ENCODE measurements around the gene ST6GAL1.

ST6GAL1 gene

GRCh38 chr3:187061748-187062147 lies 131.4 kb downstream of the ST6GAL1 start:
- H3K9ac ChIP-seq, result no peak overlapping the region
- no peaks in the 10 kb centered on the region for H4K20me1 ChIP-seq (ENCODE audit: insufficient read depth)
- no peak overlapping the region for H2AFZ ChIP-seq (ENCODE audit: low read depth)
- no peaks in the 10 kb centered on the region for H3K79me2 ChIP-seq (ENCODE audit: insufficient read depth, low read depth)
- H3K4me2 ChIP-seq, result 0 out of 2 replicates have a peak overlapping the region, but pooled peaks have one; percentile 13
- H3K4me1 ChIP-seq (ENCODE audit: low read depth, poor library complexity, severe bottlenecking), result peaks cover 60% of the 10 kb centered on the region
- TF ChIP-seq CTCF (conservative IDR thresholded peaks at IDR 0.05; ENCODE audit: low read depth, low read length), result no peak
- H3K4me3 ChIP-seq (IDR thresholded peaks at IDR 0.05; ENCODE audit: insufficient read depth, low read depth, low read length), result no peak overlapping the region
- H3K27ac ChIP-seq, result no peak overlapping the region
- no peaks in the 10 kb centered on the region for H3K27me3 ChIP-seq (ENCODE audit: insufficient read depth, low read depth)
- no peaks in the 10 kb centered on the region for H3K36me3 ChIP-seq (ENCODE audit: insufficient read depth)

GRCh38 chr3:187062526-187063177 lies 132.3 kb downstream of the ST6GAL1 start:
- Histone ChIP-seq H3K4me1 (ENCODE audit: low read depth, poor library complexity, severe bottlenecking) (peaks cover 61% of the 10 kb centered on the region), H3K9ac (no peak overlapping the region)

GRCh38 chr3:187063286-187064121 lies 133.2 kb downstream of the ST6GAL1 start:
- Histone ChIP-seq H3K9ac (no peak overlapping the region), H3K4me1 (ENCODE audit: low read depth, poor library complexity, severe bottlenecking) (peaks cover 61% of the 10 kb centered on the region), H3K27me3 (ENCODE audit: insufficient read depth, low read depth) (no peaks in the 10 kb centered on the region), H3K79me2 (ENCODE audit: insufficient read depth, low read depth) (no peaks in the 10 kb centered on the region), H4K20me1 (ENCODE audit: insufficient read depth) (no peaks in the 10 kb centered on the region), H3K27ac (no peak overlapping the region), H2AFZ (ENCODE audit: low read depth) (no peak overlapping the region), H3K36me3 (ENCODE audit: insufficient read depth) (no peaks in the 10 kb centered on the region), H3K4me2 (peak overlapping the region; percentile 24; the same call in 1 of the 2 replicates), H3K4me3 (IDR thresholded peaks at IDR 0.05; ENCODE audit: insufficient read depth, low read depth, low read length) (no peak overlapping the region)
- TF ChIP-seq CTCF (conservative IDR thresholded peaks at IDR 0.05; ENCODE audit: low read depth, low read length), result no peak

More at GRCh38 chr3:187062526-187063177, 132.3 kb downstream of the ST6GAL1 start:
- 0 out of 2 replicates have a peak overlapping the region, but pooled peaks have one; percentile 9 for H3K4me2 ChIP-seq
- TF ChIP-seq CTCF (conservative IDR thresholded peaks at IDR 0.05; ENCODE audit: low read depth, low read length), result no peak
- H4K20me1 ChIP-seq (ENCODE audit: insufficient read depth), result no peaks in the 10 kb centered on the region
- H3K4me3 ChIP-seq (IDR thresholded peaks at IDR 0.05; ENCODE audit: insufficient read depth, low read depth, low read length), result no peak overlapping the region
- no peak overlapping the region for H2AFZ ChIP-seq (ENCODE audit: low read depth)
- H3K79me2 ChIP-seq (ENCODE audit: insufficient read depth, low read depth), result no peaks in the 10 kb centered on the region
- H3K36me3 ChIP-seq (ENCODE audit: insufficient read depth), result no peaks in the 10 kb centered on the region
- H3K27ac ChIP-seq, result no peak overlapping the region
- no peaks in the 10 kb centered on the region for H3K27me3 ChIP-seq (ENCODE audit: insufficient read depth, low read depth)

GRCh38 chr3:187064210-187065115 lies 134.1 kb downstream of the ST6GAL1 start:
- H3K4me1 ChIP-seq (ENCODE audit: low read depth, poor library complexity, severe bottlenecking), result peaks cover 61% of the 10 kb centered on the region
- H3K9ac ChIP-seq, result no peak overlapping the region
- peak overlapping the region; percentile 24; the same call in 1 of the 2 replicates for H3K4me2 ChIP-seq

More at GRCh38 chr3:187064210-187065115, 134.1 kb downstream of the ST6GAL1 start:
- Histone ChIP-seq H4K20me1 (ENCODE audit: insufficient read depth) (no peaks in the 10 kb centered on the region), H3K79me2 (ENCODE audit: insufficient read depth, low read depth) (no peaks in the 10 kb centered on the region), H2AFZ (ENCODE audit: low read depth) (no peak overlapping the region), H3K27me3 (ENCODE audit: insufficient read depth, low read depth) (no peaks in the 10 kb centered on the region), H3K4me3 (IDR thresholded peaks at IDR 0.05; ENCODE audit: insufficient read depth, low read depth, low read length) (no peak overlapping the region), H3K36me3 (ENCODE audit: insufficient read depth) (no peaks in the 10 kb centered on the region), H3K27ac (no peak overlapping the region; the same call in 1 of the 2 replicates)
- TF ChIP-seq CTCF (conservative IDR thresholded peaks at IDR 0.05; ENCODE audit: low read depth, low read length), result no peak

Measured in KMS-11 (cell line).